Measurements from ENCODE around the gene SRP19. TPM values are rescaled to one million over a fixed set of nuclear protein-coding genes. Genes with fewer than 3 reads are reported as not detected.

SRP19 gene
- total and polyA plus RNA-seq, 10 of the 15 experiments (the other 5 are each of a cell fraction or from before 2014, with no cell fraction given), result 43.4 to 379 (median 156) TPM

DNA sequence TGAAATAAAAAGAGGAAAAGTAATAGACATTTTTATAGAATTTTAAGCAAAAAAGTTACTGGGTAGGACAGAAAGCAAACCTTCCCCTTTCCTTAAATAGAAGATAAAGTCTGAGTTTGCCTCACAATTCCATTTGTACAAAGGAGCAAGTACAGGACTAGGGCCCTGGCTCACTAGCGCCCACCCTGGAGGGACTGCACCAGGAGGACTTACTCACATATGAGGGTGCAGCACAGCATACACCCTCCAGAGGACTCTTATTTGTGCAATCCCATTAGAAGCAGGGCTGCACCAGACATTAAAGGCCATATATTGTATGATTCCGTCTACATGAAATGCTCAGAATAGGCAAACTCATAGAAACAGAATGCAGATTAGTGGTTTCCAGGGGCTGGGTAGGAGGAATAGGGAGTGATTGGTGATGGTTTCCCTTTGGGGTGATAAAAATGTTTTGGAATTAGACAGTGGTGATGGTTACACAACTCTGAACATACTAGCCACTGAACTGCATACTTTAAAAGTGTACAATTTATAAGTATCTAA, 56.4 kb downstream of the SRP19 start:
- Histone ChIP-seq H3K4me1 (ENCODE audit: control insufficient read depth, insufficient read depth, low read length) (peaks cover 19% of the 10 kb centered on the region), H3K79me2 (ENCODE audit: control insufficient read depth, insufficient read depth, low read length) (peaks cover 45% of the 10 kb centered on the region), H3K9me3 (replicated peaks; ENCODE audit: control insufficient read depth, insufficient read depth, low read length) (no peaks in the 10 kb centered on the region), H3K4me2 (ENCODE audit: control insufficient read depth, insufficient read depth) (peak overlapping the region; percentile 41; the same call in 1 of the 2 replicates), H3K27me3 (replicated peaks in 1 of 2; ENCODE audit: control insufficient read depth in 2 of 2, insufficient read depth in 2 of 2, low read length in 1 of 2) (no peaks in the 10 kb centered on the region), H3K36me3 (ENCODE audit: control insufficient read depth in 2 of 2, insufficient read depth in 2 of 2, low read length in 1 of 2) (peaks cover 0 to 10% of the 10 kb centered on the region in 2 experiments; a peak in 2 of 4 replicates), H2AFZ (ENCODE audit: control insufficient read depth, low read depth, low read length) (no peak overlapping the region), H3K4me3 (no peak overlapping the region), H3K9ac (ENCODE audit: control insufficient read depth, insufficient read depth, low read length) (no peak overlapping the region), H4K20me1 (ENCODE audit: control insufficient read depth, insufficient read depth) (no peaks in the 10 kb centered on the region; the same call in 1 of the 2 replicates), H3K27ac (ENCODE audit: control insufficient read depth, insufficient read depth) (no peak overlapping the region)
- no peak for FAIRE-seq
- ChIA-PET RAD21 (ENCODE audit: unreplicated experiment) (interaction anchor here (1.0 to 1.5 kb wide), 2 partner anchors 12 to 45 kb away, joined by 3 read pairs; no protein-coding TSS in a partner anchor), CTCF (interaction anchor here (1.2 to 2.0 kb wide), 4 partner anchors 10 to 79 kb away, joined by 3 to 9 read pairs (median 5); partner anchors contain the start of gene SRP19), POLR2A (interaction anchor here (1.3 kb wide), 2 partner anchors 10 to 52 kb away, joined by 3 to 7 read pairs; no protein-coding TSS in a partner anchor), SMC1A (ENCODE audit: uncharacterized antibody, unreplicated experiment) (interaction anchor here (0.6 to 1.6 kb wide), 3 partner anchors 9 to 46 kb away, joined by 3 to 4 read pairs (median 3); no protein-coding TSS in a partner anchor)
- peak; percentile 36 for ATAC-seq
- intact Hi-C loops (cut with micrococcal nuclease; ENCODE audit: unreplicated experiment), result loop anchor here (10.0 kb wide), 1 partner anchor 223 kb away; no protein-coding TSS in a partner anchor
- 96% methylated on average over 2 of the region's 2 CpGs for WGBS (ENCODE audit: insufficient coverage, insufficient replicate concordance, low lambda C conversion rate, missing lambda C conversion rate)
- no peak for TF ChIP-seq BCL11A (IDR thresholded peaks at IDR 0.05; ENCODE audit: low read depth, low read length)
- TF ChIP-seq, protein P1, sequence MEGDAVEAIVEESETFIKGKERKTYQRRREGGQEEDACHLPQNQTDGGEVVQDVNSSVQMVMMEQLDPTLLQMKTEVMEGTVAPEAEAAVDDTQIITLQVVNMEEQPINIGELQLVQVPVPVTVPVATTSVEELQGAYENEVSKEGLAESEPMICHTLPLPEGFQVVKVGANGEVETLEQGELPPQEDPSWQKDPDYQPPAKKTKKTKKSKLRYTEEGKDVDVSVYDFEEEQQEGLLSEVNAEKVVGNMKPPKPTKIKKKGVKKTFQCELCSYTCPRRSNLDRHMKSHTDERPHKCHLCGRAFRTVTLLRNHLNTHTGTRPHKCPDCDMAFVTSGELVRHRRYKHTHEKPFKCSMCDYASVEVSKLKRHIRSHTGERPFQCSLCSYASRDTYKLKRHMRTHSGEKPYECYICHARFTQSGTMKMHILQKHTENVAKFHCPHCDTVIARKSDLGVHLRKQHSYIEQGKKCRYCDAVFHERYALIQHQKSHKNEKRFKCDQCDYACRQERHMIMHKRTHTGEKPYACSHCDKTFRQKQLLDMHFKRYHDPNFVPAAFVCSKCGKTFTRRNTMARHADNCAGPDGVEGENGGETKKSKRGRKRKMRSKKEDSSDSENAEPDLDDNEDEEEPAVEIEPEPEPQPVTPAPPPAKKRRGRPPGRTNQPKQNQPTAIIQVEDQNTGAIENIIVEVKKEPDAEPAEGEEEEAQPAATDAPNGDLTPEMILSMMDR (IDR thresholded peaks at IDR 0.05 in 2 of 3, conservative IDR thresholded peaks at IDR 0.05 in 1 of 3; ENCODE audit: control insufficient read depth in 2 of 3, extremely low read depth in 1 of 3, insufficient read depth in 1 of 3, low read depth in 3 of 3, low read length in 3 of 3), result peak; percentile 38 to 53 (median 51)
- TF ChIP-seq, protein P2, sequence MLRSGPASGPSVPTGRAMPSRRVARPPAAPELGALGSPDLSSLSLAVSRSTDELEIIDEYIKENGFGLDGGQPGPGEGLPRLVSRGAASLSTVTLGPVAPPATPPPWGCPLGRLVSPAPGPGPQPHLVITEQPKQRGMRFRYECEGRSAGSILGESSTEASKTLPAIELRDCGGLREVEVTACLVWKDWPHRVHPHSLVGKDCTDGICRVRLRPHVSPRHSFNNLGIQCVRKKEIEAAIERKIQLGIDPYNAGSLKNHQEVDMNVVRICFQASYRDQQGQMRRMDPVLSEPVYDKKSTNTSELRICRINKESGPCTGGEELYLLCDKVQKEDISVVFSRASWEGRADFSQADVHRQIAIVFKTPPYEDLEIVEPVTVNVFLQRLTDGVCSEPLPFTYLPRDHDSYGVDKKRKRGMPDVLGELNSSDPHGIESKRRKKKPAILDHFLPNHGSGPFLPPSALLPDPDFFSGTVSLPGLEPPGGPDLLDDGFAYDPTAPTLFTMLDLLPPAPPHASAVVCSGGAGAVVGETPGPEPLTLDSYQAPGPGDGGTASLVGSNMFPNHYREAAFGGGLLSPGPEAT (IDR thresholded peaks at IDR 0.05; ENCODE audit: low read depth), result no peak
- no peak for DNase-seq (ENCODE audit: low read depth, low spot score)
- no TSS peak for BruUV-seq (replicated peaks)
- in situ Hi-C loops (cut with MboI), result no loop called here

Data from GM12878 (cell line).